Caki2 (cell line): Measurements from ENCODE around the gene ATP1A2. TPM values are rescaled to one million over a fixed set of nuclear protein-coding genes. Genes with fewer than 3 reads are reported as not detected.

Experiments
- DNase-seq: peaks from one replicate; pipeline ENCODE4 v3.0.0-alpha.2; 2015; ENCODE audit warnings: low read depth
- in situ Hi-C: cut with HindIII; loops from 2 replicates; pipeline ENCODE4 v1.10.0; 2016; ENCODE audit warnings: low sequenced_read_pairs, low pct_unique_long_range_greater_than_20kb, mixed read lengths
- total RNA-seq: library from RNA; depleted of rRNA; stranded (reverse); fragments of >200 nt; shearing (Covaris generic); gene quantifications from 2 replicates; pipeline ENCODE4 v1.2.3, GENCODE V29; 2014; ENCODE audit warnings: low replicate concordance; rRNA removed

The ATP1A2 gene
- total RNA-seq = not detected in 2 replicates

DNA sequence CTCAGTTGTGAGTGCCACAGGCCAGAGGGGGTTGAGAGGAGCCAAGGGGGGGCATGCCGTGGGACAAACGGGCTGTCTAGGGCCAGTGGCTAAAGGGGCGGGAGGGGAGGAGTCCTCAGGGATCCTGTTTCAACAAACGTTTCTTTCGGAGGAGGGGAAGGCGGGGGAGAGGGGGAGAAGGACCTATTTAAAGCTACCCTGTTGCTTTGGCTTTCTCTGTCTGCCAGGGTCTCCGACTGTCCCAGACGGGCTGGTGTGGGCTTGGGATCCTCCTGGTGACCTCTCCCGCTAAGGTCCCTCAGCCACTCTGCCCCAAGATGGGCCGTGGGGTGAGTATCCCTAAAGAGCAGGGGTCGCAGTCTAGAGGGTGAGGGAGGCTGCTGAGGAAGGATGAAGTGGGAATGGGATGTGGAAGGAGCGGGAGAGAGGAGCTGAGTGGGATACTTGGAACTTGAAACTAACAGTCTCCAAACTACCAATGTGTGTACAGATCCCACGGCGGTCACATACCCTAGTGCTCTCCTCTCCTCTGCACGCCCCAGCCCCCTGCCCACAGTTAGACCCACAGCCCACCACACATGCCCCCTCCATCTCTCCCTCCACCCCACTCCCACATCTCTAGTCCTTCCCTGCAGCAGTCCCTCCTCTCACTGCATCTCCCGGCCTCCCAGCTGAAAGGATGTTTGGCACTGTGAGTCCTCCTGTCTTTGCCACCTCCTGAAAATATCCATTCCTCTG is at the start of gene ATP1A2:
TSS of gene ATP1A2 (plus strand) at position 215 of the 738 bp plus-strand sequence. CDS start at position 318, 103 bp downstream.
- in situ Hi-C loops = no loop called here
- DNase-seq = no peak

GRCh38 chr1:160066829-160067745 is 48.5 kb upstream of the ATP1A2 start:
- in situ Hi-C loops = no loop called here
- DNase-seq = no peak

GRCh38 chr1:160068225-160068624 is 47.3 kb upstream of the ATP1A2 start:
- no peak for DNase-seq
- in situ Hi-C loops = no loop called here

- in situ Hi-C loops = no loop called here
- DNase-seq = no peak
These were observed 45.9 kb upstream of the ATP1A2 start, which contains the start of gene KCNJ10 for GRCh38 chr1:160069460-160070231. Gene KCNJ10 (minus strand): TSS chr1:160070160. CDS start chr1:160042532, 27,628 bp downstream.

DNA sequence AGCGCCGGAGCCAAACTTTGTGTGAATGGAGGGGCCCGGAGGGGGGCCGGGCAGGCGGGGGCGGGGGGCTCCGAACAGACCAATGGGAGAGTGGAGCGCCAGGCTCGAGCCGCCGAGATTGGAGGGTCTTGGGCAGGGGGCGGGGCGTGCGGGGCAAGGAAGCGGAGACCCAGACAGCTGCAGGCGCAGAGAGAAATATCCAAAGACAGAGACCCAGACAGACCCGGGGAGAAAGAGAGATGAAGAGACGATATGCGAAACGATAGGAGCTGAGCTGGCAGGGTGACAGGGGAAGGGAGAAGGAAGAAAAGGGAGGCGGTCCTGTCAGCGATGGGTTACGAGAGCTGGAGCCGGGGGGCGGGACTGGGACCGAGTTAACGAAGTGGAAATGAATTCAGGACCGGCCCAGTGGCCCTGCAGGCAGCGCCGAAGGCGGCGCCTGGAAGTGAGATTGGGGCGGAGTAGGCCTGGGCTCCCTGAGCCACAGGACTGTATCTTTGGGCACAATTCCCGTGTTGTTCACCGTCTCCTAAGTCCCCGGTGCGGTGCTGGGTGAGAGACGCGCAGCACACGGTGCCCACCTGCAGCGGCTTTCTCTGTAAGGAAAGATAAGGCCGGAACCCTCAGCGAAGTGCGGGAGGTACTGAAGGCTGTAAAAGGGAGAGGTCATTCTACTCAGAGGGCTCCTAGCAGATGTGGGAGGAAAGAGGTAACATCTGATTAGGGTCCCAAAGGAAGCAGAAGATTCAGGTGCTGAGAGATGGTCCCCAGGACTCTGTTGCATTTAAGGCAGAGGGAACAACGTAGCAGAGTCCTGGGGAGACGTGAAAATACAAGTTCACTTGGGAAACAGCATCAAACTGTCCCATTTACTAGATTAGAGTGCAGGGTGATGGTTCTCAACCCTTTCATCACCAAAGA is 45.1 kb upstream of the ATP1A2 start:
- in situ Hi-C loops = no loop called here
- peak; percentile 55 for DNase-seq

GRCh38 chr1:160071289-160071688 is 44.3 kb upstream of the ATP1A2 start:
- no peak for DNase-seq
- in situ Hi-C loops = no loop called here

GRCh38 chr1:160074865-160075264 is 40.7 kb upstream of the ATP1A2 start:
- in situ Hi-C loops = no loop called here
- no peak for DNase-seq

DNA sequence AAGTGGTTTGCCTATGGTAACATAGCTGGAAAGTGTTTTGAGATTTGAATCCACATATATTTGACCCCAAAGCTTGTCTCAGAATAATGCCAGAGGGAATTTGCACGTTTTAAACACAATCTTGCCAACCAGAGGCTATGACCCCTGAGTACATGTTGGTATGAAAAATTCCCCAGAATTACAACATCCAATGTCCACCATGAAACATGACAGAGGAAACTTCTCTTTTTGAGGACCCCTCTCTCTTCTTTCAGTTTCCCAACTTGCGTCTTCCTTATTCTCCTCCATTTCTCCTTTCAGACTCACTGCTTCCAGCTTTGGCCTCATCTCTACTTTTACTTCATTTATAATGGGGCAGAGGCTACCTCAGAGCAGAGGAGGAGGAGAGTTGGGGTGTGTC is 39.7 kb upstream of the ATP1A2 start:
- in situ Hi-C loops = no loop called here

GRCh38 chr1:160076295-160076694 is 39.3 kb upstream of the ATP1A2 start:
- in situ Hi-C loops = no loop called here

More for the DNA sequence above, 39.7 kb upstream of the ATP1A2 start:
- DNase-seq = no peak

DNA sequence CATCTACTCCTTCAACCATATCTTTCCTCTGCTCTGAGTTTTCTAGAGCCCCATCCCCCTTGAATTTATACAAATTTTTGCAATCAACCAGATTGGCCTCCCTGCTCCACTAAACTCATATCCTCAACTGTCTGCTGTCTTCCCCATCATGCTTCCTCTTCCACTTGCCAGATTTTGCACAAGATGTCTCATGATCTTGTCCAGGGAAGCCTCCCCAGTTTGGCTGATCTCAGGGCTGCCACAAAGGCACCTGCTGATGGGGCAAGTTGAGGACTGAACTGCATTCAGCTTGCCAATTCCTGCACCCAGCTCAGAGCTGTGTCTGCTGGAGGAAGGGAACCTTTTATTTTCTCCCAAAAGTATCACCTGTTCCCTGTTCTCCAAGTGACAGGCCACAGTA is 38.1 kb upstream of the ATP1A2 start:
- in situ Hi-C loops = no loop called here

More at GRCh38 chr1:160076295-160076694, 39.3 kb upstream of the ATP1A2 start:
- DNase-seq = no peak

DNA sequence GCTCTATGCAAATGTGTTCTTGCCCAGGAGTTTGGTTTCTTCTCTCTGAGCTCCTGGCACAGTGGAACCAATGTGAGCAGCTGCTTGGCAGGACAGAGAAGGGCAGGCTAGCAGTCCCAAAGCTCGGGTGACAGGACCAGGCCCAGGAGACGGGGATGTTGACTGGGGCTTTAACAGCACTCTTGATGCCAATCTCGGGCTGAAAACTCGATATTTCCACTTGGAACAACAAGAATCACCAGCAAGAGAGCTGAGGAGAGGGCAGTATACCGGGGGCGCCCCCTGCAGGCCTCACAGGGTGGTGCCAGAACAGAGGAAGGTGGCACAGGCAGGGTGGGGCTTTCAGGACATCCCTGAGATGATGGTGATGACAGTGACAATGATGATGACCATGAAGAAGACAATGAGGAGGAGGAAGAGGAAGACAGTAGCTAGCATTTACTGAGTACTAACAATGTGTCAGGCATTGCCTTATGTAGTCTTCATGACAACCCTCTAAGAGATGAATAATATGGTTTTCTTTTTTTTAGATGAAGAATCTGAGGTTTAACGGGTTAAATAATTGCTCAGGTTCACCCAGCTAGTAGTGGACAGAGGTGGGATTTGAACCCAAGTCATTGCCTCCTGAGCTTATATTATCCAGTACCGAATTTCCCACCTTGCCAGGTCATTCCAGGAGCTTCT is 36.9 kb upstream of the ATP1A2 start:
- in situ Hi-C loops = no loop called here
- DNase-seq = peak; percentile 25

More for the DNA sequence above, 38.1 kb upstream of the ATP1A2 start:
- DNase-seq = no peak

DNA sequence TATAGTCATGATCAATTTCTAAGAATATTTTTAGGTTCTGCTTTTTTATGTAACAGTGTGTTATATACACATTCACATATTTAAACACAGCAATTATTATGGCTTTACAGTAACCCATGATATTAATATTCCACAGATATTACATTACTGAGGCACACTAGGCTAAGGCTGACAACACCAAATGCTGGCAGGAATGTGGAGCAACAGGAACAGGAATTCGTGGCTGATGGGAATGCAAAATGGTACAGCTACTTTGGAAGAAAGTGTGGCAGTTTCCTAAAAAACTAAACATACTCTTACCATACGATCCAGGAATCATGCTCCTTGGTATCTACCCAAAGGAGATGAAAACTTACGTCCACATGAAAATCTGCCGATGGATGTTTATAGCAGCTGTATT is 36.1 kb upstream of the ATP1A2 start:
- DNase-seq = no peak
- in situ Hi-C loops = no loop called here

- DNase-seq = no peak
- in situ Hi-C loops = no loop called here
These were observed 35.0 kb upstream of the ATP1A2 start for GRCh38 chr1:160080381-160081100.

DNA sequence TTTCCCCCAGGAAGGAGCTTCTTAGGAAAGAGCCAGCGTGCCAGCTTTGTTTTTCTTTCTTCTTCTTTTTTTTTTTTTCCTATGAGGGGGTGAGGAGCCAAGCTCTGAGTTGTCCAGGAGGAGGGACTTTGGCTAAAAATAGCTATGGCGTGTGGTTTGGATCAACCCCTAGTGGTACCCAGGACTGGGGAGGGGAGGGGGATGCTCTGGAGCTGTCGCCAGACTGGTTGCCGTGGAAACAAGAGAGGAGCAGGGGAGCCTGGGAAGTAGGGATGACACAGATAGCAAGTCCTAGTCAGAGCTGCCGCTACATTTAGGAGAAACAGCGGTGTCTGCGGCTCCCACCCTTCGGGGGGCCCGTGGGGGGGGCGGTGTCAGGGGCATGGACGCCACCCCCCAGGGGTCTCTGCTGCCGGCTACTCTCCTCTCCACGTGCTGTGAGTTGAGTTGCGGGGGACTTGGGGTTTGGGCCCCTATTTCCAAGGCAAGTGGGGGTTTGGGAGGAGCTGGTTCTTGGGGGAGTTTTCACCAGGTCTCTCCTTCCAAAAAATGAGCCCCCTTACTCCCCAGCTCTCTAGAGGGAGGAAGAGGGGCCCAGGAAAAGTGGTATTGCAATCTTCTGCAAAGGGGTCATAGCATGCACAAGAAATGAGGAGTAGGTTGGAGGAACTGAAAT is 34.2 kb upstream of the ATP1A2 start, which contains the start of gene KCNJ9:
TSS of gene KCNJ9 (plus strand) at position 278 of the 676 bp plus-strand sequence. CDS start 2,493 bp downstream, outside the sequence.
- in situ Hi-C loops = no loop called here
- no peak for DNase-seq

- no peak for DNase-seq
- in situ Hi-C loops = no loop called here
These were observed 33.1 kb upstream of the ATP1A2 start for GRCh38 chr1:160082487-160082886.

DNA sequence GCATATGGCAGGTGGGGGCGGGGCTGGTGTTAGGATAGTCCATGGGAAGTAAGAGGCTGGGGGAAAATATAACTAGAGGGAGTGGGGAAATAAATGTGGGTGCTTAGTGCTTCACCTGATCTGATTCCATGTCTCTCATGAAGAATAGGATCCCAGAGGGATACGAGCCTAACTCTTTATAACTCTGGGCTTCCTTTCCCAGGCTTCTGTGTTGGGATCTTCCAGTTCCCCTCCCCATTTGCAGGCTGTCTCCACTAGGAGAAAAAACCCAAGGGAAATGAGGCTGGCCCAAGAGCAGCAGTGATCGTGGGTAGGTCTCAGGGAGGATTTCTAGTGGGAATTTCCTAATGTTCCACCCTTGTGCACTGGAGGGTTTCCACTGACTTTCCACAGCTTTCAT is 32.6 kb upstream of the ATP1A2 start:
- DNase-seq = no peak
- in situ Hi-C loops = no loop called here
